HL-60 (cell line): ENCODE results near the gene SFXN5.

Source experiments
- CTCF ChIP-seq: IDR thresholded peaks from one replicate; pipeline ENCODE4 v1.5.1; 2011; ENCODE audit warnings: low read length, control low read depth, inconsistent platforms; ENCODE audit not compliant: insufficient read depth
- GABPA ChIP-seq: IDR thresholded peaks from 2 replicates; pipeline ENCODE4 v1.6.1; 2012; ENCODE audit warnings: low read depth
- POLR2AphosphoS5 ChIP-seq: IDR thresholded peaks from 2 replicates; pipeline ENCODE4 v1.6.1; 2012; ENCODE audit warnings: low read depth
- REST ChIP-seq: IDR thresholded peaks from 2 replicates; pipeline ENCODE4 v1.6.1; 2012; ENCODE audit warnings: low read depth; ENCODE audit not compliant: insufficient replicate concordance
- SPI1 ChIP-seq: IDR thresholded peaks from 2 replicates; pipeline ENCODE4 v1.6.1; 2012; ENCODE audit warnings: low read depth, mild to moderate bottlenecking, borderline replicate concordance

GRCh38 chr2:72937356-72937669 is 134.2 kb downstream of the SFXN5 start:
- TF ChIP-seq CTCF: no peak
- no peak for TF ChIP-seq REST
- no peak for TF ChIP-seq POLR2AphosphoS5
- TF ChIP-seq SPI1: no peak
- TF ChIP-seq GABPA: no peak
